Vagina (tissue), 2 donors: Measurements from ENCODE around the gene GRIN1.

Experiments used
- CTCF ChIP-seq, 3 experiments: fragments of 450-650 bp in 2 of 3; fragments of 200-600 bp in 1 of 3; sonication (generic) in 1 of 3; IDR thresholded peaks; one replicate each; pipeline ENCODE4 v1.5.1; 2017 to 2019; ENCODE audit warnings: antibody characterized with exemption in 3 of 3, mild to moderate bottlenecking in 2 of 3, moderate library complexity in 2 of 3
- POLR2AphosphoS5 ChIP-seq, 2 donors: sonication (generic); formaldehyde crosslinking; IDR thresholded peaks; one replicate each; pipeline ENCODE4 v1.9.0; 2017; ENCODE audit warnings: antibody characterized with exemption in 2 of 2, mild to moderate bottlenecking in 2 of 2, low read depth in 1 of 2; ENCODE audit not compliant: insufficient read depth in 1 of 2

GRCh38 chr9:137213160-137214060 is 74.5 kb downstream of the GRIN1 start:
- no peak for TF ChIP-seq CTCF (IDR thresholded peaks at IDR 0.05)
- no peak for TF ChIP-seq POLR2AphosphoS5 (IDR thresholded peaks at IDR 0.05; ENCODE audit: insufficient read depth in 1 of 2, low read depth in 1 of 2)
